A673 (cell line): ENCODE results near the gene CYP1B1. TPM values are rescaled to one million over a fixed set of nuclear protein-coding genes. Genes with fewer than 3 reads are reported as not detected.

Experiments used
- BruUV-seq: library from RNA; stranded (reverse); fragments of 400-500 nt; replicated peaks from 2 replicates; lab custom pipeline; 2021; lab: Mats Ljungman, UMichigan
- CTCF ChIA-PET: fragments of 300-600 bp; sonication (Branson Sonifier 250); formaldehyde crosslinking; loops from one replicate; lab custom pipeline; 2022; ENCODE audit warnings: antibody characterized with exemption; lab: Charles Lee
- POLR2A ChIA-PET: fragments of 300-600 bp; sonication (Branson Sonifier 250); formaldehyde crosslinking; loops from one replicate; lab custom pipeline; 2022; ENCODE audit warnings: antibody characterized with exemption; ENCODE audit not compliant: low non-redundant PET; lab: Charles Lee
- DNase-seq: peaks from one replicate; pipeline ENCODE4 v3.0.0-alpha.2; 2015; ENCODE audit warnings: low spot score
- H3K27ac ChIP-seq: fragments of 200-600 bp; sonication (generic); 2 replicates; pipeline ENCODE4 v1.5.1; 2016; ENCODE audit warnings: mixed run types, low read depth, mild to moderate bottlenecking, mixed read lengths, antibody characterized with exemption, low read length; ENCODE audit not compliant: poor library complexity, severe bottlenecking
- H3K27me3 ChIP-seq: fragments of 200-600 bp; sonication (generic); replicated peaks from 2 replicates; pipeline ENCODE4 v1.6.1; 2017; ENCODE audit warnings: mixed run types, low read depth, mild to moderate bottlenecking, mixed read lengths, antibody characterized with exemption, low read length; ENCODE audit not compliant: insufficient read depth, poor library complexity
- H3K36me3 ChIP-seq: fragments of 200-600 bp; sonication (generic); 2 replicates; pipeline ENCODE4 v1.6.1; 2016; ENCODE audit warnings: mixed run types, mild to moderate bottlenecking, mixed read lengths, antibody characterized with exemption, low read length; ENCODE audit not compliant: insufficient read depth, poor library complexity, severe bottlenecking
- H3K4me1 ChIP-seq: fragments of 200-600 bp; sonication (generic); 2 replicates; pipeline ENCODE4 v1.6.1; 2017; ENCODE audit warnings: mixed run types, mild to moderate bottlenecking, mixed read lengths, antibody characterized with exemption, low read length; ENCODE audit not compliant: insufficient read depth, poor library complexity, severe bottlenecking
- H3K4me3 ChIP-seq: fragments of 200-600 bp; sonication (generic); 2 replicates; pipeline ENCODE4 v1.5.1; 2016; ENCODE audit warnings: low read depth, mixed run types, mild to moderate bottlenecking, mixed read lengths, low read length; ENCODE audit not compliant: poor library complexity, severe bottlenecking
- H3K9me3 ChIP-seq: fragments of 200-600 bp; sonication (generic); 2 replicates; pipeline ENCODE4 v1.6.1; 2016; ENCODE audit warnings: mixed run types, low read depth, mild to moderate bottlenecking, mixed read lengths, antibody characterized with exemption, low read length; ENCODE audit not compliant: poor library complexity, severe bottlenecking
- EZH2 ChIP-seq: fragments of 200-600 bp; sonication (generic); IDR thresholded peaks from 2 replicates; pipeline ENCODE4 v1.6.1; 2017; ENCODE audit warnings: borderline replicate concordance, low read depth, mild to moderate bottlenecking, mixed read lengths, antibody characterized with exemption, low read length; ENCODE audit not compliant: poor library complexity, severe bottlenecking
- intact Hi-C: fragments of 100-400 bp; cut with micrococcal nuclease; formaldehyde crosslinking; loops from one replicate; pipeline ENCODE4 v1.10.0; 2022; ENCODE audit not compliant: unreplicated experiment
- total RNA-seq: library from RNA; stranded (reverse); gene quantifications from 2 replicates; pipeline ENCODE4 v1.2.3, GENCODE V29; 2021
- TF ChIP-seq, protein P1 (sequence below): fragments of 300-800, 200-600 bp; sonication (generic); conservative IDR thresholded peaks from 2 replicates; pipeline ENCODE4 v1.5.1; 2017; ENCODE audit warnings: low read depth, mild to moderate bottlenecking, antibody characterized with exemption, low read length, moderate library complexity, mixed read lengths

CYP1B1 gene
- total RNA-seq, 1 experiment from 2014 or later, result 0.92 TPM

GRCh38 chr2:38105922-38106321, 30.0 kb upstream of the CYP1B1 start:
- intact Hi-C loops, result no loop called here
- TF ChIP-seq, protein P1, sequence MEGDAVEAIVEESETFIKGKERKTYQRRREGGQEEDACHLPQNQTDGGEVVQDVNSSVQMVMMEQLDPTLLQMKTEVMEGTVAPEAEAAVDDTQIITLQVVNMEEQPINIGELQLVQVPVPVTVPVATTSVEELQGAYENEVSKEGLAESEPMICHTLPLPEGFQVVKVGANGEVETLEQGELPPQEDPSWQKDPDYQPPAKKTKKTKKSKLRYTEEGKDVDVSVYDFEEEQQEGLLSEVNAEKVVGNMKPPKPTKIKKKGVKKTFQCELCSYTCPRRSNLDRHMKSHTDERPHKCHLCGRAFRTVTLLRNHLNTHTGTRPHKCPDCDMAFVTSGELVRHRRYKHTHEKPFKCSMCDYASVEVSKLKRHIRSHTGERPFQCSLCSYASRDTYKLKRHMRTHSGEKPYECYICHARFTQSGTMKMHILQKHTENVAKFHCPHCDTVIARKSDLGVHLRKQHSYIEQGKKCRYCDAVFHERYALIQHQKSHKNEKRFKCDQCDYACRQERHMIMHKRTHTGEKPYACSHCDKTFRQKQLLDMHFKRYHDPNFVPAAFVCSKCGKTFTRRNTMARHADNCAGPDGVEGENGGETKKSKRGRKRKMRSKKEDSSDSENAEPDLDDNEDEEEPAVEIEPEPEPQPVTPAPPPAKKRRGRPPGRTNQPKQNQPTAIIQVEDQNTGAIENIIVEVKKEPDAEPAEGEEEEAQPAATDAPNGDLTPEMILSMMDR, result no peak
- no peak for TF ChIP-seq EZH2
- Histone ChIP-seq H3K9me3 (peaks cover 6% of the 10 kb centered on the region), H3K36me3 (no peaks in the 10 kb centered on the region), H3K4me3 (no peak overlapping the region), H3K27ac (peak overlapping the region; percentile 65), H3K4me1 (peaks cover 21% of the 10 kb centered on the region), H3K27me3 (no peaks in the 10 kb centered on the region)
- ChIA-PET POLR2A (no interaction called here), CTCF (interaction anchor here (0.6 to 2.7 kb wide), 2 partner anchors 29 to 177 kb away, joined by 3 to 11 read pairs; partner anchors contain the start of gene CYP1B1)
- DNase-seq, result peak; percentile 47
- no TSS peak for BruUV-seq

GRCh38 chr2:38104598-38104997, 28.6 kb upstream of the CYP1B1 start:
- no peak for DNase-seq
- TF ChIP-seq, protein P1, result no peak
- TF ChIP-seq EZH2, result no peak
- CTCF ChIA-PET, result no interaction called here
- no TSS peak for BruUV-seq
- POLR2A ChIA-PET, result no interaction called here
- intact Hi-C loops, result no loop called here
- Histone ChIP-seq H3K9me3 (peaks cover 6% of the 10 kb centered on the region), H3K4me3 (no peak overlapping the region), H3K27me3 (no peaks in the 10 kb centered on the region), H3K4me1 (peaks cover 29% of the 10 kb centered on the region), H3K27ac (no peak overlapping the region), H3K36me3 (no peaks in the 10 kb centered on the region)

DNA sequence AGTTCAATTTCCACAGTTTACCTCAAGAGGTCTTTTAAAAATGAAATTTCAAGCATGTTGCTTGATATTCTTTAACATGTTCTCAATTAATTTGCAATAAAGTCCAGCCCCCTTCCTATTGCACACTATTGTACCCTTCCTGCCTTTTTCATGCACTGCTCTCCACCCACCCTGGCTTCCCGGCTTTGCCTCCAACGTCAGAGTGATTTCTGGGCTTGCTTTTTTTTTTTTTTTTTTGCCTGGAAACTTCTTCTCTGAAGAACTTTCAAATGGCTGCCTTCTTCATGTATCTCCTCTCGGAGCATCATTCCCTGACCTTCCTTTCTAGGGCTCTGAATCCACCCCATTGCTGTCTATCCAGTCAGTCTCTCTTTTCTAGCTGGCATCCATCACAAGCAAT, 24.4 kb upstream of the CYP1B1 start:
- intact Hi-C loops, result no loop called here
- no TSS peak for BruUV-seq
- ChIA-PET CTCF (interaction anchor here (0.6 kb wide), 1 partner anchor 24 kb away, joined by 3 read pairs; no protein-coding TSS in a partner anchor), POLR2A (no interaction called here)
- peaks cover 6% of the 10 kb centered on the region for H3K9me3 ChIP-seq
- H3K27me3 ChIP-seq, result no peaks in the 10 kb centered on the region
- no peak overlapping the region for H3K4me3 ChIP-seq
- H3K4me1 ChIP-seq, result peaks cover 47% of the 10 kb centered on the region
- no peak for DNase-seq
- H3K27ac ChIP-seq, result no peak overlapping the region
- no peak for TF ChIP-seq EZH2
- TF ChIP-seq, protein P1, result no peak
- no peaks in the 10 kb centered on the region for H3K36me3 ChIP-seq
